GM23338 (cell line): ENCODE results near the gene THBS2. TPM values are rescaled to one million over a fixed set of nuclear protein-coding genes. Genes with fewer than 3 reads are reported as not detected.

Source experiments
- ATAC-seq: fragments of 200-7000 bp; cut with Tn5 transposase; 3 replicates; pipeline ENCODE4 v1.9.1; 2020
- DNase-seq: peaks from one replicate; pipeline ENCODE4 v3.0.0-alpha.2; 2015; ENCODE audit warnings: low spot score
- H2AFZ ChIP-seq: fragments of 200-600 bp; sonication (generic); 2 replicates; pipeline ENCODE4 v1.8.0; 2016; ENCODE audit warnings: antibody characterized with exemption, mild to moderate bottlenecking, moderate library complexity
- H3F3A ChIP-seq: fragments of 200-600 bp; sonication (generic); replicated peaks from 2 replicates; pipeline ENCODE4 v1.8.0; 2017; ENCODE audit warnings: antibody characterized with exemption, mixed run types, low read depth
- H3K27ac ChIP-seq: fragments of 200-600 bp; sonication (generic); 2 replicates; pipeline ENCODE4 v1.6.1; 2016; ENCODE audit warnings: low read depth
- H3K27me3 ChIP-seq: fragments of 200-600 bp; sonication (generic); 2 replicates; pipeline ENCODE4 v1.8.0; 2016; ENCODE audit warnings: mild to moderate bottlenecking, mixed run types, moderate library complexity; ENCODE audit not compliant: insufficient read depth
- H3K36me3 ChIP-seq: fragments of 200-600 bp; sonication (generic); 2 replicates; pipeline ENCODE4 v1.8.0; 2016; ENCODE audit warnings: mild to moderate bottlenecking; ENCODE audit not compliant: insufficient read depth
- H3K4me1 ChIP-seq: fragments of 200-600 bp; sonication (generic); 2 replicates; pipeline ENCODE4 v1.8.0; 2016; ENCODE audit warnings: mild to moderate bottlenecking, moderate library complexity; ENCODE audit not compliant: insufficient read depth
- H3K4me2 ChIP-seq: fragments of 200-600 bp; sonication (generic); 2 replicates; pipeline ENCODE4 v1.7.1; 2017; ENCODE audit warnings: mixed run types
- H3K4me3 ChIP-seq: fragments of 200-600 bp; sonication (generic); 2 replicates; pipeline ENCODE4 v1.6.1; 2016; ENCODE audit warnings: mixed run types
- H3K79me2 ChIP-seq: fragments of 200-600 bp; sonication (generic); replicated peaks from 2 replicates; pipeline ENCODE4 v1.8.0; 2017; ENCODE audit warnings: mild to moderate bottlenecking; ENCODE audit not compliant: insufficient read depth
- H3K9me2 ChIP-seq: fragments of 200-600 bp; sonication (generic); 2 replicates; pipeline ENCODE4 v1.8.0; 2017; ENCODE audit not compliant: insufficient read depth
- H4K20me1 ChIP-seq: fragments of 200-600 bp; sonication (generic); replicated peaks from 2 replicates; pipeline ENCODE4 v1.8.0; 2017; ENCODE audit warnings: mild to moderate bottlenecking; ENCODE audit not compliant: insufficient read depth
- H3K27ac Mint-ChIP-seq: 2 replicates; pipeline ENCODE4 v1.8.0; 2020; ENCODE audit warnings: inconsistent platforms, mild to moderate bottlenecking, moderate library complexity, mixed read lengths
- H3K27me3 Mint-ChIP-seq: 3 replicates; pipeline ENCODE4 v1.8.0; 2022; ENCODE audit warnings: low read depth, mild to moderate bottlenecking, moderate library complexity, mixed read lengths, inconsistent platforms; ENCODE audit not compliant: insufficient read depth, poor library complexity
- H3K36me3 Mint-ChIP-seq: 3 replicates; pipeline ENCODE4 v1.8.0; 2021; ENCODE audit warnings: low read depth, mild to moderate bottlenecking, inconsistent platforms, moderate library complexity, mixed read lengths
- H3K4me1 Mint-ChIP-seq: 3 replicates; pipeline ENCODE4 v1.8.0; 2020; ENCODE audit warnings: mild to moderate bottlenecking, inconsistent platforms, mixed read lengths
- H3K4me3 Mint-ChIP-seq: 3 replicates; pipeline ENCODE4 v1.8.0; 2021; ENCODE audit warnings: moderate library complexity, mild to moderate bottlenecking, inconsistent platforms, mixed read lengths
- H3K9me3 Mint-ChIP-seq: 3 replicates; pipeline ENCODE4 v1.8.0; 2020; ENCODE audit warnings: moderate library complexity, mild to moderate bottlenecking, inconsistent platforms, mixed read lengths
- CREB1 ChIP-seq: fragments of 250-450 bp; sonication (Bioruptor Pico); IDR thresholded peaks from 2 replicates; pipeline ENCODE4 v1.5.0; 2020; ENCODE audit warnings: low read depth, mild to moderate bottlenecking, moderate library complexity
- CTCF ChIP-seq, 2 experiments: fragments of 200-600 bp in 1 of 2; sonication (generic) in 1 of 2; conservative IDR thresholded peaks; 2 replicates each; pipeline versions ENCODE4 v1.5.1 to v1.6.1; 2016 to 2017; ENCODE audit warnings: antibody characterized with exemption in 2 of 2, low read depth in 2 of 2, mild to moderate bottlenecking in 2 of 2, moderate library complexity in 1 of 2
- EZH2phosphoT487 ChIP-seq: fragments of 200-600 bp; sonication (generic); IDR thresholded peaks from one replicate; pipeline ENCODE4 v1.8.1; 2018; ENCODE audit warnings: antibody characterized with exemption; ENCODE audit not compliant: unreplicated experiment
- JUNB ChIP-seq: IDR thresholded peaks from one replicate; pipeline ENCODE4 v1.6.1; 2016; ENCODE audit warnings: antibody characterized with exemption; ENCODE audit not compliant: unreplicated experiment
- NANOG ChIP-seq: IDR thresholded peaks from 2 replicates; pipeline ENCODE4 v1.6.1; 2016; ENCODE audit warnings: antibody characterized with exemption, borderline replicate concordance
- POLR2AphosphoS5 ChIP-seq: IDR thresholded peaks from 2 replicates; pipeline ENCODE4 v1.6.1; 2016; ENCODE audit warnings: antibody characterized with exemption, low read depth
- STAT1 ChIP-seq: IDR thresholded peaks from one replicate; pipeline ENCODE4 v1.6.1; 2016; ENCODE audit warnings: antibody characterized with exemption; ENCODE audit not compliant: unreplicated experiment
- ZNF114 ChIP-seq: fragments of 250-450 bp; sonication (Bioruptor Pico); IDR thresholded peaks from 2 replicates; pipeline ENCODE4 v1.5.0; 2020; ENCODE audit warnings: mild to moderate bottlenecking, moderate library complexity
- ZNF331 ChIP-seq: fragments of 250-450 bp; sonication (Bioruptor Pico); IDR thresholded peaks from 2 replicates; pipeline ENCODE4 v1.5.0; 2020; ENCODE audit warnings: low read depth, mild to moderate bottlenecking, moderate library complexity
- ZNF462 ChIP-seq: fragments of 250-450 bp; sonication (Bioruptor Pico); IDR thresholded peaks from 2 replicates; pipeline ENCODE4 v1.5.0; 2020; ENCODE audit warnings: mild to moderate bottlenecking, moderate library complexity
- polyA plus RNA-seq: library from polyadenylated mRNA; unstranded; fragments of >200 nt; fragmentation: Nextera tagmentation; extraction: Ambion mirVana; gene quantifications from 2 replicates; pipeline ENCODE4 v1.2.1, GENCODE V29; 2016
- total RNA-seq: library from RNA; depleted of rRNA; stranded (reverse); fragments of >200 nt; shearing (Covaris generic); gene quantifications from 2 replicates; pipeline ENCODE4 v1.2.3, GENCODE V29; 2014
- TF ChIP-seq, protein P1 (sequence below): IDR thresholded peaks from one replicate; pipeline ENCODE4 v1.6.1; 2018; ENCODE audit warnings: antibody characterized with exemption; ENCODE audit not compliant: unreplicated experiment
- TF ChIP-seq, protein P2 (sequence below): IDR thresholded peaks from 2 replicates; pipeline ENCODE4 v1.6.1; 2016; ENCODE audit warnings: antibody characterized with exemption

THBS2 gene
- total and polyA plus RNA-seq, 2 experiments from 2014 or later: 7.9 to 44.7 TPM

DNA sequence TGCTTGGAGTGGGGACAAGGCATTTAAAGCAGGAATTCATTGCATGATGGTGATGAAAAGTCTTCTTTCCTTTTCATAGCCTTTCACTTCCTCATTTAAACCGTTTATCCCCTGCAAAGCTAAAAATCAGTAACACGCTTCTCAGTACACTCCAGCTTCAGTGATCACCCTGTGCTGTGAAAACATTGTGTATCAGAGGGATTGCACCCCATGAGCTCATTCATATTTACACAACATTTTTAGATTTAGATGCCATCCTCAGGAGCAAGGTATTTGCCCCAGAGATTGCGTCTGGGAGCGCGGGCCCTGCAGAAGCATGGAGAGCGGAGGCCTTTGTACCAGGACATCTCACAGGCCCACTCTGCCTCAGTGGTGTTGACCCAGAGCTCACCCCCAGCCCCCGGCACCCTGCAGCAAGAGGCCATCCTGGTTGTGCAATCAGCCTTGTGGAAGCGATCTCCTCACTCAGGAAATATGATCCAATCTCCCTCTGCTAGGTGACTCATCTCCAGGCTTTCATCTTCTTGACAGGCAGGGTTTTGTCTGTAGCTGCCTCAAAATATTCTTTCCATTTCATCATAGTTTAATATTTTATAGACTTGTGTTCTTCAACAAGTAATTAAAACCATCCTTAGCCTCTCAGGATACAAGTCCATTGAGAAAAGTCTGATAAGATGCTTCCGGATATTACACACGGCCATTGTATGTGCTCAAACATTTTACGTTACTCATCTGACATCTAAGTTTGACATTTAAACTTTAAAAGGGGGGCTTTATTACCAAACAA lies 38.9 kb upstream of the THBS2 start:
- H3K9me3 Mint-ChIP-seq: no peaks in the 10 kb centered on the region; the same call in 1 of the 3 replicates
- no peaks in the 10 kb centered on the region for H3K27me3 Mint-ChIP-seq
- H3K4me1 ChIP-seq: no peaks in the 10 kb centered on the region
- no peaks in the 10 kb centered on the region for H3K36me3 Mint-ChIP-seq
- no peak overlapping the region; the same call in 1 of the 2 replicates for H3K27ac Mint-ChIP-seq
- no peak for ATAC-seq
- H4K20me1 ChIP-seq: no peaks in the 10 kb centered on the region
- peak overlapping the region; percentile 72; the same call in 1 of the 2 replicates for H2AFZ ChIP-seq
- no peak overlapping the region for H3K4me2 ChIP-seq
- no peak overlapping the region for H3K4me3 ChIP-seq
- TF ChIP-seq CTCF (conservative IDR thresholded peaks at IDR 0.05; ENCODE audit: low read depth in 2 of 2) (no peak), EZH2phosphoT487 (no peak), ZNF462 (CRISPR knock-in tag) (no peak), JUNB (no peak), ZNF331 (no peak), CREB1 (CRISPR knock-in tag) (no peak), STAT1 (no peak), POLR2AphosphoS5 (no peak), NANOG (no peak), ZNF114 (CRISPR knock-in tag) (no peak)
- TF ChIP-seq, protein P1, sequence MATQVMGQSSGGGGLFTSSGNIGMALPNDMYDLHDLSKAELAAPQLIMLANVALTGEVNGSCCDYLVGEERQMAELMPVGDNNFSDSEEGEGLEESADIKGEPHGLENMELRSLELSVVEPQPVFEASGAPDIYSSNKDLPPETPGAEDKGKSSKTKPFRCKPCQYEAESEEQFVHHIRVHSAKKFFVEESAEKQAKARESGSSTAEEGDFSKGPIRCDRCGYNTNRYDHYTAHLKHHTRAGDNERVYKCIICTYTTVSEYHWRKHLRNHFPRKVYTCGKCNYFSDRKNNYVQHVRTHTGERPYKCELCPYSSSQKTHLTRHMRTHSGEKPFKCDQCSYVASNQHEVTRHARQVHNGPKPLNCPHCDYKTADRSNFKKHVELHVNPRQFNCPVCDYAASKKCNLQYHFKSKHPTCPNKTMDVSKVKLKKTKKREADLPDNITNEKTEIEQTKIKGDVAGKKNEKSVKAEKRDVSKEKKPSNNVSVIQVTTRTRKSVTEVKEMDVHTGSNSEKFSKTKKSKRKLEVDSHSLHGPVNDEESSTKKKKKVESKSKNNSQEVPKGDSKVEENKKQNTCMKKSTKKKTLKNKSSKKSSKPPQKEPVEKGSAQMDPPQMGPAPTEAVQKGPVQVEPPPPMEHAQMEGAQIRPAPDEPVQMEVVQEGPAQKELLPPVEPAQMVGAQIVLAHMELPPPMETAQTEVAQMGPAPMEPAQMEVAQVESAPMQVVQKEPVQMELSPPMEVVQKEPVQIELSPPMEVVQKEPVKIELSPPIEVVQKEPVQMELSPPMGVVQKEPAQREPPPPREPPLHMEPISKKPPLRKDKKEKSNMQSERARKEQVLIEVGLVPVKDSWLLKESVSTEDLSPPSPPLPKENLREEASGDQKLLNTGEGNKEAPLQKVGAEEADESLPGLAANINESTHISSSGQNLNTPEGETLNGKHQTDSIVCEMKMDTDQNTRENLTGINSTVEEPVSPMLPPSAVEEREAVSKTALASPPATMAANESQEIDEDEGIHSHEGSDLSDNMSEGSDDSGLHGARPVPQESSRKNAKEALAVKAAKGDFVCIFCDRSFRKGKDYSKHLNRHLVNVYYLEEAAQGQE: no peak
- TF ChIP-seq, protein P2, sequence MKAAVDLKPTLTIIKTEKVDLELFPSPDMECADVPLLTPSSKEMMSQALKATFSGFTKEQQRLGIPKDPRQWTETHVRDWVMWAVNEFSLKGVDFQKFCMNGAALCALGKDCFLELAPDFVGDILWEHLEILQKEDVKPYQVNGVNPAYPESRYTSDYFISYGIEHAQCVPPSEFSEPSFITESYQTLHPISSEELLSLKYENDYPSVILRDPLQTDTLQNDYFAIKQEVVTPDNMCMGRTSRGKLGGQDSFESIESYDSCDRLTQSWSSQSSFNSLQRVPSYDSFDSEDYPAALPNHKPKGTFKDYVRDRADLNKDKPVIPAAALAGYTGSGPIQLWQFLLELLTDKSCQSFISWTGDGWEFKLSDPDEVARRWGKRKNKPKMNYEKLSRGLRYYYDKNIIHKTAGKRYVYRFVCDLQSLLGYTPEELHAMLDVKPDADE: no peak
- H3F3A ChIP-seq: no peaks in the 10 kb centered on the region
- peaks cover 6% of the 10 kb centered on the region; the same call in 2 of the 3 replicates for H3K4me1 Mint-ChIP-seq
- DNase-seq: no peak
- H3K9me2 ChIP-seq: 0 out of 2 replicates have a peak, but pooled peaks cover 3% of the 10 kb centered on the region
- no peak overlapping the region for H3K27ac ChIP-seq
- H3K36me3 ChIP-seq: no peaks in the 10 kb centered on the region
- no peaks in the 10 kb centered on the region for H3K79me2 ChIP-seq
- H3K27me3 ChIP-seq: no peaks in the 10 kb centered on the region
- no peak overlapping the region for H3K4me3 Mint-ChIP-seq
